NCI-H460 (cell line): ENCODE measurements around the gene ZNF236. TPM values are rescaled to one million over a fixed set of nuclear protein-coding genes. Genes with fewer than 3 reads are reported as not detected.

Experiments
- DNase-seq: peaks from one replicate; pipeline ENCODE4 v3.0.0-alpha.2; 2016; ENCODE audit warnings: low read depth; ENCODE audit errors: extremely low read depth
- total RNA-seq: library from RNA; depleted of rRNA; stranded (reverse); fragments of >200 nt; shearing (Covaris generic); gene quantifications from 2 replicates; pipeline ENCODE4 v1.2.3, GENCODE V29; 2014

The ZNF236 gene
- total RNA-seq, 1 experiment from 2014 or later = 4.7 TPM

GRCh38 chr18:76967721-76968472 is 145.5 kb downstream of the ZNF236 start:
- DNase-seq = no peak

- DNase-seq = no peak
These were observed 148.6 kb downstream of the ZNF236 start for GRCh38 chr18:76970770-76971559.

- no peak for DNase-seq
These were observed 149.9 kb downstream of the ZNF236 start for GRCh38 chr18:76972241-76972640.

- no peak for DNase-seq
These were observed 150.6 kb downstream of the ZNF236 start for GRCh38 chr18:76972846-76973519.

- DNase-seq = no peak
These were observed 151.3 kb downstream of the ZNF236 start for GRCh38 chr18:76973520-76974266.

- no peak for DNase-seq
These were observed 152.0 kb downstream of the ZNF236 start for GRCh38 chr18:76974386-76974785.

GRCh38 chr18:76975577-76976110 is 153.3 kb downstream of the ZNF236 start:
- DNase-seq = no peak

- no peak for DNase-seq
These were observed 154.8 kb downstream of the ZNF236 start for GRCh38 chr18:76977108-76977621.

GRCh38 chr18:76977684-76978232 is 155.4 kb downstream of the ZNF236 start:
- no peak for DNase-seq

GRCh38 chr18:76978616-76979015 is 156.3 kb downstream of the ZNF236 start:
- DNase-seq = no peak

GRCh38 chr18:76979111-76979751 is 156.9 kb downstream of the ZNF236 start:
- DNase-seq = no peak

- no peak for DNase-seq
These were observed 157.5 kb downstream of the ZNF236 start for GRCh38 chr18:76979906-76980305.

GRCh38 chr18:76980663-76981395 is 158.5 kb downstream of the ZNF236 start:
- no peak for DNase-seq

GRCh38 chr18:76981396-76981968 is 159.1 kb downstream of the ZNF236 start:
- no peak for DNase-seq

GRCh38 chr18:76982038-76982437 is 159.7 kb downstream of the ZNF236 start:
- no peak for DNase-seq

GRCh38 chr18:76982841-76983583 is 160.7 kb downstream of the ZNF236 start:
- peak; percentile 61 for DNase-seq

- no peak for DNase-seq
These were observed 161.3 kb downstream of the ZNF236 start for GRCh38 chr18:76983613-76984051.
